Liver (tissue), 9 donors: Measurements from ENCODE around the gene NYNRIN. TPM values are rescaled to one million over a fixed set of nuclear protein-coding genes. Genes with fewer than 3 reads are reported as not detected.

Experiments
- DNase-seq: peaks from one replicate; pipeline ENCODE4 v3.0.0-alpha.2; 2017; ENCODE audit warnings: low spot score
- H3K27ac ChIP-seq, 2 donors: one replicate each; pipeline ENCODE4 v1.7.0; 2013; ENCODE audit warnings: inconsistent platforms in 2 of 2, low read length in 2 of 2, control low read depth in 1 of 2, low read depth in 1 of 2, mild to moderate bottlenecking in 1 of 2
- H3K27me3 ChIP-seq, 4 donors: one replicate each; pipeline versions ENCODE4 v1.6.1 to v1.7.0; 2013; ENCODE audit warnings: low read length in 3 of 4, inconsistent platforms in 1 of 4, mild to moderate bottlenecking in 1 of 4, moderate library complexity in 1 of 4; ENCODE audit not compliant: control insufficient read depth in 4 of 4, insufficient read depth in 4 of 4
- H3K36me3 ChIP-seq, 4 donors: one replicate each; pipeline versions ENCODE4 v1.6.1 to v1.7.0; 2013; ENCODE audit warnings: low read length in 3 of 4, mild to moderate bottlenecking in 3 of 4, low read depth in 1 of 4, moderate library complexity in 1 of 4; ENCODE audit not compliant: control insufficient read depth in 4 of 4, insufficient read depth in 3 of 4
- H3K4me1 ChIP-seq, 4 donors: one replicate each; pipeline versions ENCODE4 v1.6.1 to v1.7.0; 2013; ENCODE audit warnings: low read length in 3 of 4, mild to moderate bottlenecking in 3 of 4, moderate library complexity in 1 of 4; ENCODE audit not compliant: control insufficient read depth in 4 of 4, insufficient read depth in 4 of 4
- H3K4me3 ChIP-seq, 3 donors: one replicate each; pipeline versions ENCODE4 v1.6.1 to v1.7.0; 2013; ENCODE audit warnings: low read length in 3 of 3, control low read depth in 1 of 3, low read depth in 1 of 3, mild to moderate bottlenecking in 1 of 3
- H3K9ac ChIP-seq, 2 donors: one replicate each; pipeline ENCODE4 v1.7.0; 2013; ENCODE audit warnings: low read length in 2 of 2, mild to moderate bottlenecking in 2 of 2, moderate library complexity in 2 of 2, control low read depth in 1 of 2, low read depth in 1 of 2
- H3K9me3 ChIP-seq, 4 donors: one replicate each; pipeline versions ENCODE4 v1.6.1 to v1.7.0; 2013; ENCODE audit warnings: low read length in 3 of 4; ENCODE audit not compliant: control insufficient read depth in 4 of 4
- ATF3 ChIP-seq: IDR thresholded peaks from 2 replicates; pipeline ENCODE4 v1.6.1; 2016; ENCODE audit warnings: antibody characterized with exemption
- CTCF ChIP-seq: fragments of 150-350 bp; IDR thresholded peaks from 2 replicates; pipeline ENCODE4 v1.5.1; 2017; ENCODE audit warnings: improper control_type of control experiment, low read depth, low read length; ENCODE audit not compliant: missing input control
- EGR1 ChIP-seq, 2 donors: IDR thresholded peaks; 2 replicates each; pipeline ENCODE4 v1.6.1; 2016 to 2018; ENCODE audit warnings: antibody characterized with exemption in 2 of 2, low read depth in 2 of 2
- FOXA1 ChIP-seq: IDR thresholded peaks from 2 replicates; pipeline ENCODE4 v1.6.1; 2016; ENCODE audit warnings: antibody characterized with exemption
- FOXA2 ChIP-seq: IDR thresholded peaks from 2 replicates; pipeline ENCODE4 v1.6.1; 2016; ENCODE audit warnings: antibody characterized with exemption
- GABPA ChIP-seq, 2 donors: IDR thresholded peaks in 1 of 2; conservative IDR thresholded peaks in 1 of 2; 2 replicates each; pipeline ENCODE4 v1.6.1; 2016; ENCODE audit warnings: antibody characterized with exemption in 2 of 2, mild to moderate bottlenecking in 1 of 2, moderate library complexity in 1 of 2
- HNF4A ChIP-seq, 2 donors: conservative IDR thresholded peaks; 2 replicates each; pipeline ENCODE4 v1.6.1; 2016; ENCODE audit warnings: antibody characterized with exemption in 2 of 2, mild to moderate bottlenecking in 2 of 2
- HNF4G ChIP-seq: IDR thresholded peaks from 2 replicates; pipeline ENCODE4 v1.6.1; 2016; ENCODE audit warnings: antibody characterized with exemption
- JUND ChIP-seq, 2 donors: IDR thresholded peaks; 2 replicates each; pipeline ENCODE4 v1.6.1; 2016; ENCODE audit warnings: antibody characterized with exemption in 2 of 2
- MAX ChIP-seq: IDR thresholded peaks from 2 replicates; pipeline ENCODE4 v1.6.1; 2016; ENCODE audit warnings: antibody characterized with exemption
- NR2F2 ChIP-seq: IDR thresholded peaks from 2 replicates; pipeline ENCODE4 v1.6.1; 2016; ENCODE audit warnings: antibody characterized with exemption
- RAD21 ChIP-seq, 2 donors: IDR thresholded peaks; 2 replicates each; pipeline ENCODE4 v1.6.1; 2016; ENCODE audit warnings: antibody characterized with exemption in 2 of 2, mild to moderate bottlenecking in 2 of 2
- REST ChIP-seq: IDR thresholded peaks from 2 replicates; pipeline ENCODE4 v1.6.1; 2016; ENCODE audit warnings: antibody characterized with exemption, mild to moderate bottlenecking
- RXRA ChIP-seq, 2 donors: IDR thresholded peaks; 2 replicates each; pipeline ENCODE4 v1.6.1; 2017 to 2018; ENCODE audit warnings: antibody characterized with exemption in 2 of 2, mild to moderate bottlenecking in 1 of 2
- SP1 ChIP-seq: IDR thresholded peaks from 2 replicates; pipeline ENCODE4 v1.6.1; 2018; ENCODE audit warnings: antibody characterized with exemption, mild to moderate bottlenecking
- TAF1 ChIP-seq: conservative IDR thresholded peaks from 2 replicates; pipeline ENCODE4 v1.6.1; 2016; ENCODE audit warnings: antibody characterized with exemption, mild to moderate bottlenecking
- YY1 ChIP-seq: IDR thresholded peaks from 2 replicates; pipeline ENCODE4 v1.6.1; 2016; ENCODE audit warnings: antibody characterized with exemption, mild to moderate bottlenecking
- ZBTB33 ChIP-seq: IDR thresholded peaks from 2 replicates; pipeline ENCODE4 v1.6.1; 2016; ENCODE audit warnings: antibody characterized with exemption
- WGBS: extraction: QIAGEN DNeasy Blood & Tissue Kit; methylation state at CpG from one replicate; pipeline ENCODE4 v1.1.7; 2013; 5-methylcytosine and 5-hydroxymethylcytosine counted together
- polyA plus RNA-seq, 2 donors: library from polyadenylated mRNA; stranded (reverse) in 1 of 2; unstranded in 1 of 2; fragments of 200-250 nt in 1 of 2; fragments of >200 nt in 1 of 2; fragmentation: Nextera tagmentation in 1 of 2; extraction: Ambion mirVana in 1 of 2; gene quantifications; one replicate each; pipeline versions ENCODE4 v1.2.1 to v1.2.3, GENCODE V29; 2013 to 2015
- total RNA-seq, 2 donors: library from RNA; depleted of rRNA; stranded (reverse); fragments of >200 nt; gene quantifications; one replicate each; pipeline ENCODE4 v1.2.3, GENCODE V29; 2014
- donor health status: healthy.
- donor health status: healthy.
- donor health status: healthy.
- donor health status: healthy.
- donor health status: healthy.

NYNRIN gene
- total and polyA plus RNA-seq, 4 donors: 0.89 to 11.0 (median 1.8) TPM

- H3K4me1 ChIP-seq: peaks cover 13 to 68% (median 54%) of the 10 kb centered on the region in 4 donors
- TF ChIP-seq JUND (IDR thresholded peaks at IDR 0.05) (no peak), HNF4A (conservative IDR thresholded peaks at IDR 0.05) (peak in 1 of 2 donors; percentile 33)
- no peak for DNase-seq
- no peaks in the 10 kb centered on the region for H3K27me3 ChIP-seq
- H3K27ac ChIP-seq: peak overlapping the region; percentile 36 to 57
- H3K36me3 ChIP-seq: no peaks in the 10 kb centered on the region
- WGBS: 16% methylated on average over 3 of the region's 3 CpGs
- no peak overlapping the region for H3K9ac ChIP-seq
- no peak overlapping the region for H3K4me3 ChIP-seq
- H3K9me3 ChIP-seq: no peaks in the 10 kb centered on the region
Measured at GRCh38 chr14:24425704-24426103, 26.9 kb downstream of the NYNRIN start.

- DNase-seq: no peak
- WGBS: 70% methylated on average over 2 of the region's 2 CpGs
- peaks cover 13 to 74% (median 60%) of the 10 kb centered on the region in 4 donors for H3K4me1 ChIP-seq
- no peaks in the 10 kb centered on the region for H3K36me3 ChIP-seq
- no peak for TF ChIP-seq CTCF
- no peak for TF ChIP-seq MAX
- no peak for TF ChIP-seq REST
- no peak for TF ChIP-seq TAF1
- no peak for TF ChIP-seq SP1
- no peak for TF ChIP-seq EGR1 (IDR thresholded peaks at IDR 0.05; ENCODE audit: low read depth in 2 of 2)
- no peak for TF ChIP-seq GABPA (IDR thresholded peaks at IDR 0.05 in 1 of 2, conservative IDR thresholded peaks at IDR 0.05 in 1 of 2)
- TF ChIP-seq RXRA (IDR thresholded peaks at IDR 0.05): no peak
- TF ChIP-seq RAD21 (IDR thresholded peaks at IDR 0.05): no peak
- TF ChIP-seq NR2F2: no peak
- no peak for TF ChIP-seq FOXA2
- no peak for TF ChIP-seq HNF4G
- no peak for TF ChIP-seq JUND (IDR thresholded peaks at IDR 0.05)
- no peak for TF ChIP-seq FOXA1
- no peak for TF ChIP-seq ATF3
- no peak for TF ChIP-seq YY1
- no peak for TF ChIP-seq ZBTB33
- H3K4me3 ChIP-seq: no peak overlapping the region
- H3K27me3 ChIP-seq: no peaks in the 10 kb centered on the region
- no peak overlapping the region for H3K9ac ChIP-seq
- peak overlapping the region; percentile 27 to 33 for H3K27ac ChIP-seq
- H3K9me3 ChIP-seq: no peaks in the 10 kb centered on the region
Measured at GRCh38 chr14:24426150-24426911, 27.5 kb downstream of the NYNRIN start.
